Upper lobe of left lung (tissue), 6 donors: ENCODE results near the gene ODF4. TPM values are rescaled to one million over a fixed set of nuclear protein-coding genes. Genes with fewer than 3 reads are reported as not detected.
"Not testable (repeated sequence)": the region's sequence is repeated elsewhere in the genome, so short reads cannot be mapped to it uniquely, and the experiment has no call there.

Experiments used
- ATAC-seq, 2 donors: fragments of 200-7000 bp; cut with Tn5 transposase; one replicate each; pipeline ENCODE4 v1.9.1; 2022; ENCODE audit warnings: mild to moderate bottlenecking in 2 of 2, moderate library complexity in 2 of 2; ENCODE audit not compliant: low FRiP score in 2 of 2
- DNase-seq, 2 donors: peaks; one replicate each; pipeline ENCODE4 v3.0.0-alpha.2; 2019 to 2020
- H3K27ac ChIP-seq, 4 donors: fragments of 200-600 bp; sonication (generic); one replicate each; pipeline ENCODE4 v1.5.1; 2016 to 2019
- H3K27me3 ChIP-seq, 4 donors: fragments of 200-600 bp; sonication (generic); one replicate each; pipeline ENCODE4 v1.5.1; 2017 to 2019
- H3K36me3 ChIP-seq, 4 donors: fragments of 200-600 bp; sonication (generic); one replicate each; pipeline ENCODE4 v1.5.1; 2016 to 2019
- H3K4me1 ChIP-seq, 4 donors: fragments of 200-600 bp; sonication (generic); one replicate each; pipeline ENCODE4 v1.5.1; 2018 to 2019
- H3K4me3 ChIP-seq, 4 donors: fragments of 200-600 bp; sonication (generic); one replicate each; pipeline ENCODE4 v1.5.1; 2017 to 2019; ENCODE audit warnings: mild to moderate bottlenecking in 2 of 4, moderate library complexity in 1 of 4
- H3K9me3 ChIP-seq, 4 donors: fragments of 200-600 bp; sonication (generic); one replicate each; pipeline ENCODE4 v1.5.1; 2018 to 2019
- EP300 ChIP-seq, 4 donors: sonication (generic); formaldehyde crosslinking; IDR thresholded peaks; one replicate each; pipeline ENCODE4 v1.5.1; 2017; ENCODE audit warnings: antibody characterized with exemption in 4 of 4, control low read depth in 2 of 4
- POLR2AphosphoS5 ChIP-seq, 2 donors: sonication (generic); formaldehyde crosslinking; IDR thresholded peaks; one replicate each; pipeline ENCODE4 v1.5.1; 2017; ENCODE audit warnings: antibody characterized with exemption in 2 of 2
- WGBS, 2 donors: methylation state at CpG; one replicate each; pipeline ENCODE4 v1.1.5; 2017 to 2018; 5-methylcytosine and 5-hydroxymethylcytosine counted together
- small RNA-seq, 4 donors: library from RNA; depleted of rRNA; stranded (forward); fragments of <200 nt; gene quantifications; one replicate each; pipeline ENCODE3, GENCODE V24; 2016
- total RNA-seq, 6 donors: library from RNA; depleted of rRNA in 4 of 6; stranded (reverse); fragments of >200 nt in 4 of 6; gene quantifications; one replicate each; pipeline versions ENCODE4 v1.1.0 to v1.2.1, GENCODE V29; 2016 to 2021
- donor health status: DM: no; HTN: no; CAD: no; lungs with moderate emphysema.
- donor health status: DM: no; HTN: yes; CAD: no; lungs with severe emphysema.

Gene ODF4
- total RNA-seq, 6 donors from 2014 or later, result not detected

- Histone ChIP-seq H3K4me3 (no peak overlapping the region), H3K27me3 (peaks cover 0 to 2% (median 0%) of the 10 kb centered on the region in 4 donors), H3K36me3 (no peaks in the 10 kb centered on the region), H3K4me1 (no peaks in the 10 kb centered on the region), H3K9me3 (no peaks in the 10 kb centered on the region), H3K27ac (peak overlapping the region in 2 of 4 donors; percentile 42 to 61)
- TF ChIP-seq POLR2AphosphoS5 (IDR thresholded peaks at IDR 0.05) (peak in 1 of 2 donors; percentile 18), EP300 (IDR thresholded peaks at IDR 0.05) (no peak)
- DNase-seq, result peak in 1 of 2 donors; percentile 47
- 63 to 67% methylated on average over 8 of the region's 8 CpGs for WGBS, 2 donors
- ATAC-seq, result peak in 1 of 2 donors; percentile 28
These were observed 54.0 kb downstream of the ODF4 start for GRCh38 chr17:8393470-8394231.

- H3K27ac ChIP-seq, H3K9me3 ChIP-seq, H3K4me1 ChIP-seq, H3K36me3 ChIP-seq, H3K4me3 ChIP-seq, ATAC-seq, DNase-seq, H3K27me3 ChIP-seq: not testable (repeated sequence)
- 77 to 82% methylated on average over 9 of the region's 9 CpGs for WGBS, 2 donors
These were observed 54.9 kb downstream of the ODF4 start for GRCh38 chr17:8394497-8394896.

Small RNAs within 50 kb of the gene (small RNA-seq; reads per million reads assigned to genes)
- 0 reads per million in 4 donors for gene RF00265

Other genes starting within 250 kb of the ODF4 start
- gene ALOXE3, start 221.3 kb upstream of the ODF4 start, total RNA-seq, result not detected
- gene HES7, start 215.7 kb upstream of the ODF4 start, total RNA-seq, result 1 to 10 TPM in 1 of 6 donors, not detected in 5; 4.9 TPM
- 100 to 1,000 TPM; 112 to 358 (median 288) TPM for gene PER1, start 187.4 kb upstream of the ODF4 start, total RNA-seq
- 10 to 100 TPM; 27.2 to 75.8 (median 49.8) TPM for gene VAMP2, start 176.9 kb upstream of the ODF4 start, total RNA-seq
- gene TMEM107, start 163.5 kb upstream of the ODF4 start, total RNA-seq, result 10 to 100 TPM; 11.5 to 32.5 (median 17.3) TPM
- 10 to 100 TPM in 4 of 6 donors, 1 to 10 TPM in 2; 7.3 to 12.5 (median 11.1) TPM for gene BORCS6, start 149.7 kb upstream of the ODF4 start, total RNA-seq
- gene AURKB, start 129.3 kb upstream of the ODF4 start, total RNA-seq, result 1 to 10 TPM in 5 of 6 donors, not detected in 1; 1.8 to 8.1 (median 5.3) TPM
- 100 to 1,000 TPM in 1 of 6 donors, 10 to 100 TPM in 5; 19.6 to 123 (median 42.4) TPM for gene CTC1, start 91.8 kb upstream of the ODF4 start, total RNA-seq
- gene PFAS, start 90.6 kb upstream of the ODF4 start, total RNA-seq, result 10 to 100 TPM; 11.9 to 60.8 (median 29.5) TPM
- gene RANGRF, start 51.2 kb upstream of the ODF4 start, total RNA-seq, result 10 to 100 TPM; 19.9 to 32.4 (median 26.6) TPM
- gene SLC25A35, start 44.4 kb upstream of the ODF4 start, total RNA-seq, result 10 to 100 TPM in 3 of 6 donors, 1 to 10 TPM in 3; 3.9 to 18.9 (median 9.5) TPM
- 100 to 1,000 TPM in 2 of 6 donors, 10 to 100 TPM in 4; 12.5 to 127 (median 30.4) TPM for gene ARHGEF15, start 29.6 kb upstream of the ODF4 start, total RNA-seq
- 1,000 to 10,000 TPM in 3 of 6 donors, 100 to 1,000 TPM in 3; 736 to 1,938 (median 1,066) TPM for gene RPL26, start 43.4 kb downstream of the ODF4 start, total RNA-seq
- not detected for gene RNF222, start 58.0 kb downstream of the ODF4 start, total RNA-seq
- 100 to 1,000 TPM in 2 of 6 donors, 10 to 100 TPM in 4; 62.3 to 138 (median 85.4) TPM for gene NDEL1, start 96.0 kb downstream of the ODF4 start, total RNA-seq